ENCODE measurements around the gene NUP88. TPM values are rescaled to one million over a fixed set of nuclear protein-coding genes. Genes with fewer than 3 reads are reported as not detected.

NUP88 gene
- total and polyA plus RNA-seq, 4 donors: 39.6 to 124 (median 57.4) TPM

GRCh38 chr17:5364156-5364555, 55.3 kb downstream of the NUP88 start (continued):
- TF ChIP-seq, protein P1, sequence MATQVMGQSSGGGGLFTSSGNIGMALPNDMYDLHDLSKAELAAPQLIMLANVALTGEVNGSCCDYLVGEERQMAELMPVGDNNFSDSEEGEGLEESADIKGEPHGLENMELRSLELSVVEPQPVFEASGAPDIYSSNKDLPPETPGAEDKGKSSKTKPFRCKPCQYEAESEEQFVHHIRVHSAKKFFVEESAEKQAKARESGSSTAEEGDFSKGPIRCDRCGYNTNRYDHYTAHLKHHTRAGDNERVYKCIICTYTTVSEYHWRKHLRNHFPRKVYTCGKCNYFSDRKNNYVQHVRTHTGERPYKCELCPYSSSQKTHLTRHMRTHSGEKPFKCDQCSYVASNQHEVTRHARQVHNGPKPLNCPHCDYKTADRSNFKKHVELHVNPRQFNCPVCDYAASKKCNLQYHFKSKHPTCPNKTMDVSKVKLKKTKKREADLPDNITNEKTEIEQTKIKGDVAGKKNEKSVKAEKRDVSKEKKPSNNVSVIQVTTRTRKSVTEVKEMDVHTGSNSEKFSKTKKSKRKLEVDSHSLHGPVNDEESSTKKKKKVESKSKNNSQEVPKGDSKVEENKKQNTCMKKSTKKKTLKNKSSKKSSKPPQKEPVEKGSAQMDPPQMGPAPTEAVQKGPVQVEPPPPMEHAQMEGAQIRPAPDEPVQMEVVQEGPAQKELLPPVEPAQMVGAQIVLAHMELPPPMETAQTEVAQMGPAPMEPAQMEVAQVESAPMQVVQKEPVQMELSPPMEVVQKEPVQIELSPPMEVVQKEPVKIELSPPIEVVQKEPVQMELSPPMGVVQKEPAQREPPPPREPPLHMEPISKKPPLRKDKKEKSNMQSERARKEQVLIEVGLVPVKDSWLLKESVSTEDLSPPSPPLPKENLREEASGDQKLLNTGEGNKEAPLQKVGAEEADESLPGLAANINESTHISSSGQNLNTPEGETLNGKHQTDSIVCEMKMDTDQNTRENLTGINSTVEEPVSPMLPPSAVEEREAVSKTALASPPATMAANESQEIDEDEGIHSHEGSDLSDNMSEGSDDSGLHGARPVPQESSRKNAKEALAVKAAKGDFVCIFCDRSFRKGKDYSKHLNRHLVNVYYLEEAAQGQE (IDR thresholded peaks at IDR 0.05): no peak
- TF ChIP-seq HNF4G (IDR thresholded peaks at IDR 0.05) (no peak), EGR1 (IDR thresholded peaks at IDR 0.05; ENCODE audit: low read depth in 2 of 2) (no peak), FOXA1 (IDR thresholded peaks at IDR 0.05) (no peak), YY1 (IDR thresholded peaks at IDR 0.05) (no peak), ZBTB33 (IDR thresholded peaks at IDR 0.05) (no peak)

GRCh38 chr17:5362162-5362811, 57.2 kb downstream of the NUP88 start:
- Histone ChIP-seq H3K4me3 (ENCODE audit: low read depth in 1 of 3, low read length in 3 of 3) (no peak overlapping the region), H3K27me3 (ENCODE audit: control insufficient read depth in 4 of 4, insufficient read depth in 4 of 4, low read length in 3 of 4) (no peaks in the 10 kb centered on the region), H3K4me1 (ENCODE audit: control insufficient read depth in 4 of 4, insufficient read depth in 4 of 4, low read length in 3 of 4) (peaks cover 0 to 5% (median 2%) of the 10 kb centered on the region in 4 donors), H3K36me3 (ENCODE audit: control insufficient read depth in 4 of 4, insufficient read depth in 3 of 4, low read depth in 1 of 4, low read length in 3 of 4) (peaks cover 6 to 46% (median 25%) of the 10 kb centered on the region in 4 donors), H3K9me3 (ENCODE audit: control insufficient read depth in 4 of 4, low read length in 3 of 4) (no peaks in the 10 kb centered on the region), H3K27ac (ENCODE audit: low read depth in 1 of 2, low read length in 2 of 2) (no peak overlapping the region), H3K9ac (ENCODE audit: low read depth in 1 of 2, low read length in 2 of 2) (no peak overlapping the region)
- DNase-seq (ENCODE audit: low spot score): no peak
- WGBS: 60% methylated on average over 7 of the region's 7 CpGs
- TF ChIP-seq GABPA (IDR thresholded peaks at IDR 0.05 in 1 of 2, conservative IDR thresholded peaks at IDR 0.05 in 1 of 2): no peak
- TF ChIP-seq, protein P2, sequence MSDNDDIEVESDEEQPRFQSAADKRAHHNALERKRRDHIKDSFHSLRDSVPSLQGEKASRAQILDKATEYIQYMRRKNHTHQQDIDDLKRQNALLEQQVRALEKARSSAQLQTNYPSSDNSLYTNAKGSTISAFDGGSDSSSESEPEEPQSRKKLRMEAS (IDR thresholded peaks at IDR 0.05): no peak
- TF ChIP-seq HNF4A (conservative IDR thresholded peaks at IDR 0.05): no peak
- TF ChIP-seq, protein P1 (IDR thresholded peaks at IDR 0.05): no peak
- TF ChIP-seq RAD21 (IDR thresholded peaks at IDR 0.05): peak in 1 of 2 donors; percentile 23
- TF ChIP-seq RXRA (IDR thresholded peaks at IDR 0.05): no peak
- TF ChIP-seq ZBTB33 (IDR thresholded peaks at IDR 0.05): no peak

Measured in liver (tissue), 9 donors.